Measurements from ENCODE around the gene MINAR1.
A peak's percentile ranks its signal among the peaks of the same experiment; 100 is the strongest.

MINAR1 gene

GRCh38 chr15:79453446-79453845 lies 21.3 kb downstream of the MINAR1 start:
- H3K79me2 ChIP-seq (ENCODE audit: insufficient read depth, low read depth), result no peaks in the 10 kb centered on the region
- no peak overlapping the region for H3K9ac ChIP-seq
- no peaks in the 10 kb centered on the region for H4K20me1 ChIP-seq (ENCODE audit: insufficient read depth)
- 0 out of 2 replicates have a peak overlapping the region, but pooled peaks have one; percentile 36 for H3K4me2 ChIP-seq
- peaks cover 10% of the 10 kb centered on the region for H3K4me1 ChIP-seq (ENCODE audit: low read depth, poor library complexity, severe bottlenecking)
- no peak overlapping the region for H3K27ac ChIP-seq
- H3K27me3 ChIP-seq (ENCODE audit: insufficient read depth, low read depth), result no peaks in the 10 kb centered on the region
- no peaks in the 10 kb centered on the region for H3K36me3 ChIP-seq (ENCODE audit: insufficient read depth)
- no peak overlapping the region for H2AFZ ChIP-seq (ENCODE audit: low read depth)
- no peak overlapping the region for H3K4me3 ChIP-seq (IDR thresholded peaks at IDR 0.05; ENCODE audit: insufficient read depth, low read depth, low read length)
- no peak for TF ChIP-seq CTCF (conservative IDR thresholded peaks at IDR 0.05; ENCODE audit: low read depth, low read length)

- Histone ChIP-seq H3K4me3 (IDR thresholded peaks at IDR 0.05; ENCODE audit: insufficient read depth, low read depth, low read length) (no peak overlapping the region), H3K9ac (no peak overlapping the region), H3K27me3 (ENCODE audit: insufficient read depth, low read depth) (no peaks in the 10 kb centered on the region), H2AFZ (ENCODE audit: low read depth) (no peak overlapping the region), H3K27ac (no peak overlapping the region), H4K20me1 (ENCODE audit: insufficient read depth) (no peaks in the 10 kb centered on the region), H3K79me2 (ENCODE audit: insufficient read depth, low read depth) (no peaks in the 10 kb centered on the region), H3K36me3 (ENCODE audit: insufficient read depth) (no peaks in the 10 kb centered on the region), H3K4me2 (no peak overlapping the region), H3K4me1 (ENCODE audit: low read depth, poor library complexity, severe bottlenecking) (peaks cover 10% of the 10 kb centered on the region)
- TF ChIP-seq CTCF (conservative IDR thresholded peaks at IDR 0.05; ENCODE audit: low read depth, low read length), result no peak
Measured at GRCh38 chr15:79454063-79454462, 21.9 kb downstream of the MINAR1 start.

GRCh38 chr15:79455361-79455760 lies 23.2 kb downstream of the MINAR1 start:
- Histone ChIP-seq H2AFZ (ENCODE audit: low read depth) (no peak overlapping the region), H4K20me1 (ENCODE audit: insufficient read depth) (no peaks in the 10 kb centered on the region), H3K27ac (no peak overlapping the region), H3K79me2 (ENCODE audit: insufficient read depth, low read depth) (no peaks in the 10 kb centered on the region), H3K9ac (no peak overlapping the region), H3K4me2 (no peak overlapping the region), H3K27me3 (ENCODE audit: insufficient read depth, low read depth) (no peaks in the 10 kb centered on the region), H3K4me1 (ENCODE audit: low read depth, poor library complexity, severe bottlenecking) (peaks cover 10% of the 10 kb centered on the region), H3K4me3 (IDR thresholded peaks at IDR 0.05; ENCODE audit: insufficient read depth, low read depth, low read length) (no peak overlapping the region), H3K36me3 (ENCODE audit: insufficient read depth) (no peaks in the 10 kb centered on the region)
- TF ChIP-seq CTCF (conservative IDR thresholded peaks at IDR 0.05; ENCODE audit: low read depth, low read length), result no peak

- Histone ChIP-seq H3K36me3 (ENCODE audit: insufficient read depth) (no peaks in the 10 kb centered on the region), H3K9ac (no peak overlapping the region), H4K20me1 (ENCODE audit: insufficient read depth) (no peaks in the 10 kb centered on the region), H3K4me1 (ENCODE audit: low read depth, poor library complexity, severe bottlenecking) (peaks cover 10% of the 10 kb centered on the region), H3K4me2 (no peak overlapping the region), H3K27me3 (ENCODE audit: insufficient read depth, low read depth) (no peaks in the 10 kb centered on the region), H2AFZ (ENCODE audit: low read depth) (no peak overlapping the region), H3K79me2 (ENCODE audit: insufficient read depth, low read depth) (no peaks in the 10 kb centered on the region), H3K27ac (no peak overlapping the region), H3K4me3 (IDR thresholded peaks at IDR 0.05; ENCODE audit: insufficient read depth, low read depth, low read length) (no peak overlapping the region)
- no peak for TF ChIP-seq CTCF (conservative IDR thresholded peaks at IDR 0.05; ENCODE audit: low read depth, low read length)
Measured at GRCh38 chr15:79455943-79456342, 23.8 kb downstream of the MINAR1 start.
